Endothelial cell of umbilical vein (primary cell): ENCODE measurements around the gene CAMTA1. TPM values are rescaled to one million over a fixed set of nuclear protein-coding genes. Genes with fewer than 3 reads are reported as not detected.

Experiments
- BruUV-seq: library from RNA; stranded (reverse); fragments of 400-500 nt; replicated peaks from 2 replicates; lab custom pipeline; 2021; lab: Mats Ljungman, UMichigan
- CTCF ChIA-PET: fragments of 300-600, 350-600 bp; sonication (Branson Sonifier 250); formaldehyde crosslinking; loops from one replicate; lab custom pipeline; 2021; ENCODE audit warnings: antibody characterized with exemption, inconsistent platforms; lab: Charles Lee
- POLR2A ChIA-PET: fragments of 300-600, 350-600 bp; sonication (Branson Sonifier 250); formaldehyde crosslinking; loops from one replicate; lab custom pipeline; 2021; ENCODE audit warnings: antibody characterized with exemption, inconsistent platforms; lab: Charles Lee
- DNase-seq: peaks from one replicate; pipeline ENCODE4 v3.0.0-alpha.2; 2011; ENCODE audit warnings: low read depth, low spot score
- FAIRE-seq: peaks from 2 replicates; lab custom pipeline; 2011; peaks lifted over from hg19 to GRCh38; lab: Jason Lieb, UNC
- H2AFZ ChIP-seq: 2 replicates; pipeline ENCODE4 v1.6.0; 2012; ENCODE audit warnings: low read depth, low read length, control low read depth, inconsistent platforms
- H3K27ac ChIP-seq: 2 replicates; pipeline ENCODE4 v1.5.1; 2011; ENCODE audit warnings: low read depth, mild to moderate bottlenecking, control low read depth, low read length, moderate library complexity; ENCODE audit not compliant: insufficient read depth
- H3K27me3 ChIP-seq, 2 experiments: 2 replicates each; pipeline versions ENCODE4 v1.6.0 to v1.6.1; 2011; ENCODE audit warnings: low read length in 2 of 2, mixed read lengths in 1 of 2; ENCODE audit not compliant: control insufficient read depth in 2 of 2, insufficient read depth in 2 of 2
- H3K36me3 ChIP-seq, 2 experiments: 2 replicates in 1 of 2; 3 replicates in 1 of 2; pipeline ENCODE4 v1.5.1; 2011; ENCODE audit warnings: low read length in 2 of 2, mild to moderate bottlenecking in 1 of 2, moderate library complexity in 1 of 2; ENCODE audit not compliant: control insufficient read depth in 2 of 2, insufficient read depth in 2 of 2; ENCODE audit errors: extremely low read depth in 1 of 2
- H3K4me1 ChIP-seq: 3 replicates; pipeline ENCODE4 v1.5.1; 2011; ENCODE audit warnings: mild to moderate bottlenecking, low read length; ENCODE audit not compliant: control insufficient read depth, insufficient read depth; ENCODE audit errors: extremely low read depth
- H3K4me2 ChIP-seq: 2 replicates; pipeline ENCODE4 v1.6.1; 2011; ENCODE audit warnings: low read length, control low read depth, mixed read lengths; ENCODE audit not compliant: insufficient read depth
- H3K4me3 ChIP-seq, 3 experiments: fragments of 200-600 bp in 1 of 3; sonication (generic), shearing (Covaris generic) in 1 of 3; replicated peaks in 1 of 3; 2 replicates each; pipeline ENCODE4 v1.5.1; 2011 to 2016; ENCODE audit warnings: control low read depth in 3 of 3, low read length in 3 of 3, mild to moderate bottlenecking in 2 of 3, inconsistent platforms in 1 of 3, low read depth in 1 of 3, moderate library complexity in 1 of 3; ENCODE audit not compliant: insufficient read depth in 1 of 3
- H3K79me2 ChIP-seq: 2 replicates; pipeline ENCODE4 v1.6.0; 2012; ENCODE audit warnings: low read length, inconsistent platforms; ENCODE audit not compliant: control insufficient read depth, insufficient read depth
- H3K9ac ChIP-seq: replicated peaks from 2 replicates; pipeline ENCODE3; 2011; ENCODE audit warnings: low read length, control low read depth; ENCODE audit not compliant: insufficient read depth; ENCODE audit errors: extremely low read depth
- H3K9me1 ChIP-seq: replicated peaks from 3 replicates; pipeline ENCODE4 v1.6.0; 2011; ENCODE audit warnings: mild to moderate bottlenecking, low read length; ENCODE audit not compliant: control insufficient read depth, insufficient read depth; ENCODE audit errors: extremely low read depth
- H3K9me3 ChIP-seq: replicated peaks from 2 replicates; pipeline ENCODE4 v1.5.1; 2012; ENCODE audit warnings: low read length, inconsistent platforms; ENCODE audit not compliant: control insufficient read depth, insufficient read depth
- H4K20me1 ChIP-seq: replicated peaks from 2 replicates; pipeline ENCODE3; 2011; ENCODE audit warnings: mild to moderate bottlenecking, low read length; ENCODE audit not compliant: control insufficient read depth, insufficient read depth; ENCODE audit errors: extremely low read depth
- EZH2 ChIP-seq: IDR thresholded peaks from 2 replicates; pipeline ENCODE4 v1.6.1; 2012; ENCODE audit warnings: borderline replicate concordance, low read depth, mild to moderate bottlenecking, moderate library complexity, low read length, inconsistent platforms; ENCODE audit not compliant: severe bottlenecking
- FOS ChIP-seq: IDR thresholded peaks from 2 replicates; pipeline ENCODE4 v1.6.1; 2011; ENCODE audit warnings: mild to moderate bottlenecking, low read length, moderate library complexity, borderline replicate concordance; ENCODE audit not compliant: insufficient read depth
- GATA2 ChIP-seq: IDR thresholded peaks from 2 replicates; pipeline ENCODE4 v1.7.0; 2011; ENCODE audit warnings: low read depth, mild to moderate bottlenecking, moderate library complexity, mixed read lengths, low read length; ENCODE audit not compliant: insufficient read length, insufficient read depth
- MYC ChIP-seq: IDR thresholded peaks from one replicate; pipeline ENCODE4 v1.6.1; 2011; ENCODE audit warnings: mild to moderate bottlenecking, low read depth, low read length
- POLR2AphosphoS5 ChIP-seq: IDR thresholded peaks from 2 replicates; pipeline ENCODE4 v1.6.1; 2012; ENCODE audit warnings: low read depth, mild to moderate bottlenecking, control low read depth, low read length, moderate library complexity; ENCODE audit not compliant: insufficient read depth
- dilution Hi-C: fragments of 300-500 bp; cut with MboI; formaldehyde crosslinking; loops from one replicate; pipeline ENCODE4 v1.15.0; 2019; ENCODE audit warnings: low sequenced_read_pairs; ENCODE audit not compliant: extremely low pct_ligation_motif_present
- intact Hi-C: fragments of 100-400 bp; cut with micrococcal nuclease; formaldehyde crosslinking; loops from one replicate; pipeline ENCODE4 v1.10.0; 2022
- polyA plus RNA-seq, 4 experiments: library from polyadenylated mRNA; depleted of rRNA in 3 of 4; stranded (reverse) in 3 of 4; unstranded in 1 of 4; fragments of >200 nt; gene quantifications; 2 replicates each; pipeline versions ENCODE4 v1.2.1 to v1.2.3, GENCODE V29; 2011 to 2012; ENCODE audit warnings: missing spikeins in 1 of 4
- total RNA-seq: library from RNA; stranded (reverse); gene quantifications from 2 replicates; pipeline ENCODE4 v1.2.3, GENCODE V29; 2021
- TF ChIP-seq, protein P1 (sequence below): IDR thresholded peaks from 2 replicates; pipeline ENCODE4 v1.6.1; 2011; ENCODE audit not compliant: insufficient read depth, insufficient read length
- TF ChIP-seq, protein P2 (sequence below), 2 donors: IDR thresholded peaks; 1 replicate in 1 of 2; 2 replicates in 1 of 2; pipeline ENCODE4 v1.5.1; 2011; ENCODE audit warnings: low read length in 2 of 2, mild to moderate bottlenecking in 2 of 2, moderate library complexity in 2 of 2, control low read depth in 1 of 2, inconsistent platforms in 1 of 2, low read depth in 1 of 2; ENCODE audit not compliant: insufficient read depth in 1 of 2; ENCODE audit errors: extremely low read depth in 1 of 2

Gene CAMTA1
- total and polyA plus RNA-seq, 2 donors (not counting 3 experiments of a cell fraction or from before 2014, with no cell fraction given), result 50.8 to 92.7 TPM

DNA sequence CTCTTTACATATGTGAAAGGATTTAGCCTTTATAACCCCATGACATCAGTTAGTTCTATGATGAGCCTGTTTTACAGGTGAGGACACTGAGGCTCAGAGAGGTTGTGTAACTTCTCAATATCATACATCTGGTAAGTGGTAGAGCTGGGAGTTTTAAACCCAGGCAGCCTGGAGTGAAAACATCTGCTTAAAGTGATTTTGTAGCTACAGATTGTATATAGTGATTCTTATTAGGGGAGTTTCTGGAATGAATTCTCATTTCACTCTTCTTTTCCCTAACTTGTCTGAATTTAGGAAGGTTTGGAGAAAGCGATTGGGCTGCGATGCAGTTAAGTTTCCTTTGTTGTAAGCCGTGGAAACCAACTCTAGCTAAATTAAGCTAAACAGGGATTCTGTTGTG lies 175.6 kb downstream of the CAMTA1 start:
- Histone ChIP-seq H3K36me3 (no peaks in the 10 kb centered on the region), H3K9me3 (no peaks in the 10 kb centered on the region), H4K20me1 (no peaks in the 10 kb centered on the region), H3K27me3 (peaks cover 0 to 6% of the 10 kb centered on the region in 2 experiments), H3K9ac (no peak overlapping the region), H2AFZ (no peak overlapping the region), H3K4me1 (no peaks in the 10 kb centered on the region), H3K27ac (no peak overlapping the region), H3K9me1 (no peaks in the 10 kb centered on the region), H3K4me3 (no peak overlapping the region), H3K79me2 (no peaks in the 10 kb centered on the region), H3K4me2 (no peak overlapping the region)
- ChIA-PET POLR2A (no interaction called here), CTCF (interaction anchor here (0.5 to 2.6 kb wide), 7 partner anchors 10 to 109 kb away, joined by 3 to 9 read pairs (median 4); no protein-coding TSS in a partner anchor)
- TF ChIP-seq FOS, result no peak
- TF ChIP-seq, protein P1, sequence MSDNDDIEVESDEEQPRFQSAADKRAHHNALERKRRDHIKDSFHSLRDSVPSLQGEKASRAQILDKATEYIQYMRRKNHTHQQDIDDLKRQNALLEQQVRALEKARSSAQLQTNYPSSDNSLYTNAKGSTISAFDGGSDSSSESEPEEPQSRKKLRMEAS, result no peak
- no peak for TF ChIP-seq GATA2
- TF ChIP-seq, protein P2, sequence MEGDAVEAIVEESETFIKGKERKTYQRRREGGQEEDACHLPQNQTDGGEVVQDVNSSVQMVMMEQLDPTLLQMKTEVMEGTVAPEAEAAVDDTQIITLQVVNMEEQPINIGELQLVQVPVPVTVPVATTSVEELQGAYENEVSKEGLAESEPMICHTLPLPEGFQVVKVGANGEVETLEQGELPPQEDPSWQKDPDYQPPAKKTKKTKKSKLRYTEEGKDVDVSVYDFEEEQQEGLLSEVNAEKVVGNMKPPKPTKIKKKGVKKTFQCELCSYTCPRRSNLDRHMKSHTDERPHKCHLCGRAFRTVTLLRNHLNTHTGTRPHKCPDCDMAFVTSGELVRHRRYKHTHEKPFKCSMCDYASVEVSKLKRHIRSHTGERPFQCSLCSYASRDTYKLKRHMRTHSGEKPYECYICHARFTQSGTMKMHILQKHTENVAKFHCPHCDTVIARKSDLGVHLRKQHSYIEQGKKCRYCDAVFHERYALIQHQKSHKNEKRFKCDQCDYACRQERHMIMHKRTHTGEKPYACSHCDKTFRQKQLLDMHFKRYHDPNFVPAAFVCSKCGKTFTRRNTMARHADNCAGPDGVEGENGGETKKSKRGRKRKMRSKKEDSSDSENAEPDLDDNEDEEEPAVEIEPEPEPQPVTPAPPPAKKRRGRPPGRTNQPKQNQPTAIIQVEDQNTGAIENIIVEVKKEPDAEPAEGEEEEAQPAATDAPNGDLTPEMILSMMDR (IDR thresholded peaks at IDR 0.05; ENCODE audit: extremely low read depth in 1 of 2, insufficient read depth in 1 of 2, low read depth in 1 of 2, low read length in 2 of 2), result no peak
- TF ChIP-seq POLR2AphosphoS5, result no peak
- no peak for TF ChIP-seq MYC
- TF ChIP-seq EZH2, result no peak
- intact Hi-C loops (loop anchor here (1.0 kb wide), 1 partner anchor 26 kb away; no protein-coding TSS in a partner anchor), dilution Hi-C loops (no loop called here)
- BruUV-seq, result no TSS peak
- FAIRE-seq (no peak), DNase-seq (no peak)
